CD4-positive, alpha-beta T cell treated with Interleukin-1 beta for 1 hour (primary cell): Measurements from ENCODE around the gene BRAT1.
"Not testable (repeated sequence)": the region's sequence is repeated elsewhere in the genome, so short reads cannot be mapped to it uniquely, and the experiment has no call there.

Experiments used
- DNase-seq, 2 donors: peaks; one replicate each; pipeline ENCODE4 v3.0.0-alpha.2; 2020 to 2022

BRAT1 gene

DNA sequence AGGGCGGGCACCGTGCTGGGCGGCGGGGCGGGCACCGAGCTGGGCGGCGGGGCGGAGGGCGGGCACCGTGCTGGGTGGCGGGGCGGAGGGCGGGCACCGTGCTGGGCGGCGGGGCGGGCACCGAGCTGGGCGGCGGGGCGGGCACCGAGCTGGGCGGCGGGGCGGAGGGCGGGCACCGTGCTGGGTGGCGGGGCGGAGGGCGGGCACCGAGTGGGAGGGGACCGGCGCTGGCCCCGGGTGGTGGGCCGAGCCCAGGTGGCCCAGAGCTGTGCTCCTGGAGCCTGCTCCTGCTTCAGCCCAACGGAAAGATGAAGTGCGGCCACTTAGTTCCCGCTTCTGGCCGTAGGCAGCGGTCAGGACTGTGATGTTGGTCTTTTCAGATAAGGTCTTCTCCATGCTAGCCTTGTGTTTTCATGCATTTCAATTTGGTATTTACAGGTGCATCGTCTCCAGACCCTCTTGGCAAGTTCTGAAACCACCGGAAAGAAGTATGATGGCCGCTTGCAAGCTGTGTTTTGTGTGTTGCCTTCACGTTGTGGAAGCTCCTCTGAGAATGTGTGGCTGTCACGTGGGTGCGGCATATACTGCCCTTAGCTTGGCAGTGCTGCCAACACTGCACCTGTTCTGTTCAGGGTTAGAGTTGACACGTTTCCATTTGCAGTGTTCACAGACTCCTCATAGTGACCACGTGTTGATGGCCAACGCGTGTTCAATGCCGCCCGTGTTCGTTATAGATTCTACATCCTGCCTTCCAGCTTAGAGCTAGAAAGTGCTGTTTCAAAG is 28.7 kb upstream of the BRAT1 start:
- DNase-seq: no peak

DNA sequence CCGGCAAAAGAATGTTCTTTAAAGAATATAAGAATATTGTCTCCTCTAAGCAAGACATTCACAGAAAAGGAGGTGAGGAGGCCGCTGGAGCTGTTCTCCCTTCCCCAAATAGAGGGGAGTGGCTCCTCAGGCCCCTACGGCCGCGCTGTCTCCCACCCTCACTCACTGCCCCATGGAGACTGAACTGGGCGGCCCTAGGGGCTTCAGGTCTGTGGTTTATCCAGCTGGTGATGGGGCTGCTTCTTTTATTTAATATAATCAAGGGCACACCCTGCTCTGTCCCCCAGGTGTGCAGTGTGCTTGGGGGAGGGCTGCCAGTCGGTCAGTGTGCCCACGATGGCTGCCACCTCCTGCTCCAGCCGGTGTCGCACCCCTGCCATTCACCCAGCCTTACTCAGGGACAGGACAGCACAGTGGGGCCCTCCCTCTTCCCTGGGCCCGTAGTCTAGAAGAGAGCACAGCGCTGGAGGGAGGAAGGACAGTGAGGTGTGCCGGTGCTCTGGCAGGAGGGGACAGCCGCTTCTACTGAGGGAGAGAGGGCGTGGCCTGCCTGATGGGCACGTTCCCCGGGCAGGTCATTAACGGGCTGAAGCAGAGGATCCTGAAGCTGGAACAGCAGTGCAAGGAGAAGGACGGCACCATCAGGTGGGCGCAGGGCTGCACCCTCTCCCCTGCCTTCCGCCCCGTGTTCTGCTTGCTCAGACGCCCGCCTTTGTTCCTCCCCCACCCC is 26.8 kb upstream of the BRAT1 start:
- no peak for DNase-seq

DNA sequence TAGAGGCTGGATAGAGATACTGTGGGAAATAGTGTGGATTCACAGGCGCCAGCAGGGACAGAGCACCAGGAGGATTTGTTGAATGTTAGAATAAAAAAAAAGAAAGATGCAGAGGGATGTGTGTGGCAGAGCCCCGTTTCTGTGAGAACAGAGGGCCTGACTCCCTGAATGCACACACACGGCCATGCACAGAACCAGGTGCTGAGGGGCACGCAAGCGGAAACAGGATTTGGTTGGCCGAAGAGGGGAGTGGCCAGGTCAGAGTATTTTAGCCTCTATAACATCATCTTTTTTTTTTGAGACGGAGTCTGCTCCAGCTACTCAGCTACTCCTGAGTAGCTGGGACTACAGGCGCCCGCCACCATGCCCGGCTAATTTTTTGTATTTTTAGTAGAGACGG is 25.3 kb upstream of the BRAT1 start:
- no peak for DNase-seq

DNA sequence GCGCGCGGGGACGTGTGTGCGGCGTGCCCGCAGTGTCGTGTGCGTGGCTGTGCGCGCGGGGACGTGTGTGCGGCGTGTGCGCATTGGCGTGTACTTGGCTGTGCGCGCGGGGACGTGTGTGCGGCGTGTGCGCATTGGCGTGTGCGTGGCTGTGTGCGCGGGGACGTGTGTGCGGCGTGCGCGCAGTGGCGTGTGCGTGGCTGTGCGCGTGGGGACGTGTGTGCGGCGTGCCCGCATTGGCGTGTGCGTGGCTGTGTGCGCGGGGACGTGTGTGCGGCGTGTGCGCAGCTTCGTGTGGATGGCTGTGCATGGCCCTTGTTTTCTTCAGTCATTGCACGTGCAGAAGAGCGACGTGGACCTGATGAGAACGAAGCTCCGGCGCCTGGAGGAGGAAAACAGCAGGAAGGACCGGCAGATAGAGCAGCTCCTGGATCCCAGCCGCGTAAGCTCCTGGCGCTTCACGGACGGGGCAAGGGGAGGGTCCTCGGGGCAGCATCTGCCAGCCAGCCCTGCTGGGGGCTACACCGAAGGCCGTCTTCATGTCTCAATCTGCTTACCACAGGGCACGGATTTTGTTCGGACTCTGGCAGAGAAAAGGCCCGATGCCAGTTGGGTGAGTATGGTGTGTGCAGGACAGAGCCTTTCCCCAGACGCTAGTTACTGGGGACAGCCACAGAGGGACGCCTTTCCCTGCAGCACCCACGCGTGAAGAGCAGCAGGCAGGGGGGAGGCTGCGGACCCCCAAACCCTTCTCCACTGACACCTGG is 22.8 kb upstream of the BRAT1 start:
- DNase-seq: no peak

DNA sequence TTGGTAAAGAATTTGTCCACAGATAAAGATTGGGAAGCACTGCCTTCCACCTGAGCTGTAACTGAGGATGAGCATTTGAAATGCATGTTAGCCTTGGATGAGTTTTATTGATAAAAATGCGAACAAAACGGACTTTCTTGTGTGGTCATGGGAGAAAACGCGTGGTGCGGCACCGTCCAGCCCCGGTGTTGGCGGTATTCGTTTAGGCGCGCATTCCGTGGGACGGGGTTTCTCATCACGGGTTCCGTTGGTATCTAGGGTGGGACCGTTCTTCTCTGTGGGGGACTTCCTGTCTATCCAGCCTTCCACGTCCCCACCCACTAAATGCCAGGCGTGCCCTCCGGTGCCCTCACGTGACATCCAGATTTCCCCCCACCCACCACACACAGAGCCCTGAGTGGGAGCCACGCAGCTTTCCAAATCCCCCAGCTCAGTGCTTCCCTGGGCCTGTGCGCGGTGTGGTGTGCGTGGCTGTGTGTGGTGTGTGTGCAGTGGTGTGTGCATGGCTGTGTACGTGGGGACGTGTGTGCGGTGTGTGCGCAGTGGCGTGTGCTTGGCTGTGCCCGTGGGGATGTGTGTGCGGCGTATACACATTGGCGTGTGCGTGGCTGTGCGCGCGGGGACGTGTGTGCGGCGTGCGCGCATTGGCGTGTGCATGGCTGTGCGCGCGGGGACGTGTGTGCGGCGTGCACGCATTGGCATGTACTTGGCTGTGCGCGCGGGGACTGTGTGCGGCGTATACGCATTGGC is 21.6 kb upstream of the BRAT1 start:
- DNase-seq: no peak

DNA sequence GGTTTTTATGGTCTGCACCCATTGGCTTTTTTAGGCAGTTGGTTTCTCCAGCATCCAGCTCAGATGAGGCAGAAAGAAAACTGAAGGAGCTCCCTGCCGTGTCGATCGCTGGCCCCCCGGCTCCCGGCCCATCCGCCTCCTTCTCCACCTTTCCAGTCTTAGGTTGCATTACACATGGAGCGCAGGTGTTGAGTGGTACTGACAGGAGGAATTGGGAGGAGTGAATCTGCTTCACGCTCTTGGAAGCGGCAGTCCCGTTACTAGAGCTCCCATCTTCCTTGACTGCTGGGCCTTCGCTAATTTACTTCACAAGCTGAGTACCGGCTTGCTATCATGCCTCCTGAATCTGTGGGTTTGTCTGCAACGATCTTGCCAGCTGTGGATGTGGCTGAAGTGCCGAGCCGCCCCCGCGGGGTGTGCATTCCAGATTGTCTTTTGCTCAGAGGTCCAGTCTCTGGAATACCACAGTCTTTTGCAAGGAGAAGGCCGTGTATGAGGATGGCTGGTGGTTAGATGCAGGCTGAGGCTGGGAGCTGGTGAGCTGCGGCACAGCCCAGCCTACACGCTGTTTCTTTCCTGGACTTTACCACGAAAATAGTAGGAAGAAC is 20.5 kb upstream of the BRAT1 start:
- no peak for DNase-seq

DNA sequence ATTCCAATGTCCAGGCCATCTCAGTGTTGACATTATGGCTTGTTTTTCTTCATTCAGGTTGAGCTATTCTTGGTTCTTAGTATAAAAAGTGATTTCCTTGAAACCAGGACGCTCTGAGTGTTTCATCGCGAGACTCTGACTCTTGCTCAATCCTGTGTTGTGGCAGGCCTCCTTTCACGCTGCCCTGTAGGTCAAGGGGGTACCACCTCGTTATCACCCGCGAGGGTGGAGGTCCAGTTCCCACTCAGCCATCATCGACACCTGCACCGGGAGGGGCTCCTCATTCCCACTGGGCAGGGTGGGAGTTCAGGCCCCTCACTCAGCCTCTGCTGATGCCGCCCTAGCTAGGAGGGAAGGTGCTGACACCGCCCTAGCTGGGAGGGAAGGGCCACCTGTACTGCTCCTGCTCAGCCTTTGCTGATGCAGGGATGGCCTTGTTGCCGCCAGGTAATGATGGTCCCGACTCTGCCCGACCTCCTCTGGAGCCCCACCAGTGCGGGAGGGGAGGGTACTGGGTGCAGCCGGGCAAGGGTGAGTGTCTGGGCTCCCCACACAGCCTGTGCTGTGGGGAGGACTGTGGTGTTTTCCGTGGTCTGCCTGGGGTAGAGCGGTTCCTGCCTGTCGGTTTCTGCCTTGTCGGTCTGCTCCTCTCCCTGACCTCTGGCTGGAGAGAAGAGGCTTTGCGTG is 19.9 kb upstream of the BRAT1 start:
- DNase-seq: no peak

DNA sequence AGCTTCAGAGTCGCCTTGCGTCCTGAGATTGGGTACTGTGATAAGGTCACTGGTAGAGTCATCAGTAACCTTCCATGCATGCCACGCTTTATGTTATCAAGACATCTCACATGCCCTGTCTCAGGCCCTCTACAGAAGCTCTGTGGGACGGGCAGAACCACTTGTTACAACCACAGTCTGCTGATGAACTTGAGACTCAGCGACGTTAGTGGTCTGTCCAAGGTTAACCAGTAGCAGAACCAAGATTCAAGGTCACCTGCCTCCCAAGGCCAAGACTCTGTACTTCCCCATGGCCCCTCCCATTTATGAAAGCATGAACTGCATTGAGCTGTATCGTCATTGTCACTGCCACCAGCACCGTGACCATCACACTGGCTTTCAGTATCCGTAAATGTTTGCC is 18.4 kb upstream of the BRAT1 start:
- no peak for DNase-seq

DNA sequence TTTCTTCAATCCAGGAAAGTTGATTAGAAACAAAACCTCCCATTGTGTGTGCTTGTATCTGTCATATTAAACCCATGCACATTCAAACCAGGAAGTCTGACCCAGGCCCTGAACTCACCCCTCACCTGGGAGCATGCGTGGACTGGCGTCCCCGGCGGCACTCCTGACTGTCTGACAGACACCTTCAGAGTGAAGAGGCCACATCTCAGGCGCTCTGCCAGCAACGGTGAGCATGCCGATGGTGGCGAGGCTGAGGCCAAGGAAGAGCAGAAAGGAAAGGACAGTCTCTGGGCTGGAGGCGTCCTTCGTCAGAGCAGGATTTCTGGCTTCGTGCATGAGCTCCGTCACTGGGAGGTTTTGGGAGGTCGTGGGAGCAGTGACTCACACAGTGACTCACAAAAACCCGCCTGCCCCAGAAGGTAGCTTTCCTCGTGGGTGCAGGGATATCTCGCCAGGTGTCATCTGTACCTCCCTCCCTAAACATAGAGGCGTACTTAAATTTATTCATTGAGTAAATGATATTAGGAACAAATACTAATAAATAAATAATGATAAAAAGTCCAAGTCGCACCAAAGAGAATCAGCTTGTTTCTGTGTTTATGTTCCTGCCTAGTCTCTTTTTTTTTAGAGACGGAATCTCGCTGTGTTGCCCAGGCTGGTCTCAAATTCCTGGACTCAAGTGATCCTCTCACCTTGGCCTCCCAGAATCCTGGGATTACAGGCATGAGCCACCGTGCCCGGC is 16.9 kb upstream of the BRAT1 start:
- DNase-seq: no peak

DNA sequence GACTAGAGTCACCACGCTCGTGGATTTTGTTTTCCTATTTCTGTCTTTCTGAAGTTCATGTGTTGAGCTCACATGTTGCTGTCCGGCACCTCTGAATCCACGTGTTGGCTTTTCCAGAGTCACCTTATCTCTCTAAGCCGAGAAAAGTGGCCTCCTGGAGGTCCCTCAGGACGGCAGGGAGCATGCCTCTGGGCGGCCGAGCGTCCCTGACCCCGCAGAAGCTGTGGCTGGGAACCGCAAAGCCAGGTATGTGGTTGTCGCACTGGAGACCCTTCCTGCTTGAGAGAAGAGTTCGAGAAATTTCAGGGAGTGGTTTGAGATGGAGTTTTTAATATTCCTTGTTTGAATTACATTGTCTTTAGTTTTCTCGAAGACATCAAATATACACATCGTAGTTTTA is 16.1 kb upstream of the BRAT1 start:
- no peak for DNase-seq

DNA sequence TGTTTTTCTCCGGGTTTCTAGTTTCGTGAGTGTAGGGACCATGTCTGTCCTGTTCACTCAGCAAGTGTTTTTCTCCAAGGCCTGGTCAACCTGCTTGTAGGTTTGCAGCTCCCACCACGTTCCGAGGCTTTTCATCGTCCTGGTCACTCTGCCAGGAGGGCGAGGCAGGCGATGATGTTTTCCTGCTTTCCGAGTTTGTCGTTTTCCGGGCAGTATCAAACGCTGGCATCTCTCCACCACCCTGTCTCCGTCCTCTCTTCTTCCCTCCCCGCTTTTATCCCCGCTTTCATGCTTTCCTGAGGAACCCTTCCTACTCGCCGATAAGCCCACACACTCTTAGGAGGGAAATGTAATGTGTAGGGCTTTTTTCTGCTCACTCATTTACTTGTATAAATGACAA is 14.7 kb upstream of the BRAT1 start:
- DNase-seq: no peak

DNA sequence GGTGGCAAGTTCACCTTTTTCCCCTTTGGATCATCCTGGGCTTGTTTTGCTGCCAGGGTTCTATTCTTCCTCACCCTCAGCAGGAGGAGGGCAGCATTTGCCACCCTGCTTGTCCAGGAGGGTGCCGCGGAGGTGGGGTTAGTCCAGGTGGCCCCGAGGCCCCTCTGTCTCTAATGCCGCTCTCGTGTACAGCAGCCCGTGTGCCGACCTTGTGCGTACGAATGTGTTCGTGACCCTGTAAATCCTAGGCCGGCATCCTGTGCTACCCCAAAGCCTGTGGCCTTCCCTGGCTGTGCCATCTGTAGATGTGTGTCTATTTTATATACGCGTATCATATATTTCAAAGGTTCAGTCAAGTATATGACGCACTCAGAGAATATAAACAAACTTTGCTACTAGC is 14.1 kb upstream of the BRAT1 start:
- DNase-seq: no peak

DNA sequence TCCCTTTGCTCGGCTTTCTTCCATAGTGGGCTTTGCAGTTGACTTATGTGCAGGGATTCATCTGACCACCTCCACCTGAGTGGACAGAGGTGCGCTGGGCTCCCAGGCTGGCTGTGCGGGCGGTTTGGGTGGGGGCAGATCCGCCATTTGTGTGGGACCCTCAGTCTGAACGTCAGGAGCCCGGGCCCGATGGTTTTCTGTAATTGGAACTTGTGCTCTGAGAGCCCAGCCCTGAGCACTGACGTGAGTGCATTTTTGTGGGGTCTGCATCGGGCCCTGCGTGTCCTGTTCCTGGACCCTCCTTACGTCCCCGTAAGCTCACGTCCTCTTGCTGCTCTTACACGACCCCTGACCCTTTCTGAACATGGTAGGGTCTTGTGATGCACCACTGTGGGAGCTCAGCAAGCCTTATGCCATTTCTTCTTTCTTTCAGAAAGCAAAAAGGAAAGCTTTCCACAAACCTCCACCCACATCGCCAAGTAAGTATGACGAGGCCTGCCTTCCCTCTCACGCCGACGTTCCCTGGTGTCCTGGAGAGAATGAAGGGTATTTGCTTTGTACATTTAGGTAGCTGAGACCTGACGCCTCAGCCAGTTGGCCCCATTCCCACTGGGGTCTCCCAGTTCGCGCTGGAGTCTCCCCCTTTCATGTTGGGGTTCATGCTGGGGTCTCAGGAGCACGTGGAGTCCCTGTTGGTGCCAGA is 13.3 kb upstream of the BRAT1 start:
- DNase-seq: no peak

DNA sequence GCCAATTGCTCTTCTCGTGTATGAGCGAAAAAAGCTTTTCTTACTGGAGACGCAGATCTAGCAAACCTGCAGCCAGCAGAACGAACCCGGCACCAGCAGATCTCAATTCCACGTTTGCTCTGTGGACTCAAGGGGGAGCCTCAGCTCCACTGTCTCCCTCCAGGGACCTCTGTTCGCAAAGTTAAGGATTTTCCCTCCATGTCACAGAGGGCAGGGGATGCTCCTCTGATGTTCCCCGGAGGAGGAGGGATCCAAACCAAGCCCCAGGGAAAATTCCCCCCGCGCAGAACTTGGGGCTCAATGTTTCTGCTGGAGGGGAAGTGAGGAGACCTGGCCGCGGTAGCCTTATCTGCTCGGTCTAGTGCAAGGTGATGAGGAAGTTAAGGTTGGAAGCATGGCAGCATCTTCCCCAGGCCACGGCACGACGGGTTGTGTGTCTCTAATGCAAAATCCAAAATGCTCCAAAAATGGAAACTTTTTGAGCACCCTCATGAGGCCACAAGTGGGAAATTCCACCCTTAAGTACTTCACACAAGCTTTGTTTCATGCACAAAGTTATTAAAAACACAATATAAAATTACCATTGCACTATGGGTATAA is 12.5 kb upstream of the BRAT1 start:
- DNase-seq: peak in 1 of 2 donors; percentile 23

DNA sequence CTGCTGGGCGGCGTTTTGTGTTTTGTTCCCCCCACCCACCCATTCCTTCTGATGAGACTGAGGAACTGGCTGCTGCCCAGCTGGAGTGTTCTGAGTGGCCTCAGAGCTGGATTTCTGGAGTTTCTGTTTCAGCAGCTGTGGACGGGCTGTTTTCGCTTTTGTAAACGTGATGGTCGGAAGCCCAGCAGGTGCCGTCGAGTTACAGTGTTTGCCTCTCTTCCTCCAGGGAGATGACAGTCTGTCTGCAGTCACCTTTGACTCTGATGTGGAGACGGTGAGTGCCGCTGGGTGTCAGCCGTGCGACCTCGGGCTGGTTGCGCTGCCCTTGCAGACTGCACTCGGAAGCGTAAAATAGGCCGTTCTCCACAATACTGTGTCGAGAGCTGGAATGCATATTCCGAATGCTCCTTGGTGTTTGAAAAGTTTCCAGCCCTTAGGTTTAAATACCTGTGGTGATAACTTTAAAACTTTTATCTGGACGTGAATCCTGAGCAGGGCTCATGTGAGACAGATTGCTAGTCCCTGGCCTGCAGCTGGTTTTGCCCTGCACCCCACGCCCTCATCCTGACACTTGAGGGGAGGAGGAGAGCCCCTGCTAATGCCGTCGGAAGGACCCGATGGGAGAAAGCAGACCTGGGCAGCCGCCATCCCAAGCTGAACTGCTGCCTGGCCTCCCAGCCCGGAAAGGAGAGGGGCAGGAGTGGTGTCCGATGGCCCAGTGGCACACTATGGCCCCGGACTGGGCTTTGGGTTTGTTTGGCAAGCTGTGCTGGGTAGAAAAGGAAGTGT is 11.8 kb upstream of the BRAT1 start:
- peak in 1 of 2 donors; percentile 38 for DNase-seq

DNA sequence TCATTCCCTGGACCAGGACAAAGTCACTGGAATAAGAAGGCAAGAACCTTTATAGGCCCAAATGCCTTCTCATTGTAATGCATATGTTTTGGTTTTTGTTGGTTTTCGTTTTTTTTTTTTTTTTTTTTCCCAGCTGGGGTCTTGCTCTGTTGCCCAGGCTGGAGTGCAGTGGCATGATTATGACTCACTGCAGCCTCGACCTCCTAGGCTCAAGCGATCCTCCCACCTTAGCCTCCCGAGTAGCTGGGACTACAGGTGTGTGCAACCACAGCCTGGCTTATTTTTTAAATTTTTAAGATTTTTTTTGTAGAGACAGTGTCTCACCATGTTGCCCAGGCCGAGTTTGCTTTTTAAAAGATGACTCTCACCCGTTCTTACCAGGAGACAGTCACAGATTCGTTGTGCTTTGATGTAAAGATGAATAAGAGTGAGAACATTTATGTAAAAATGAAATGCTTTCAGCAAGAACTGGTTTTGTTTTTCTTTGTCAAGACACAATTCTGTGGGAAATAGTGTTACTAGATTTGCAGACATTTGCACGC is 11.1 kb upstream of the BRAT1 start:
- no peak for DNase-seq

DNA sequence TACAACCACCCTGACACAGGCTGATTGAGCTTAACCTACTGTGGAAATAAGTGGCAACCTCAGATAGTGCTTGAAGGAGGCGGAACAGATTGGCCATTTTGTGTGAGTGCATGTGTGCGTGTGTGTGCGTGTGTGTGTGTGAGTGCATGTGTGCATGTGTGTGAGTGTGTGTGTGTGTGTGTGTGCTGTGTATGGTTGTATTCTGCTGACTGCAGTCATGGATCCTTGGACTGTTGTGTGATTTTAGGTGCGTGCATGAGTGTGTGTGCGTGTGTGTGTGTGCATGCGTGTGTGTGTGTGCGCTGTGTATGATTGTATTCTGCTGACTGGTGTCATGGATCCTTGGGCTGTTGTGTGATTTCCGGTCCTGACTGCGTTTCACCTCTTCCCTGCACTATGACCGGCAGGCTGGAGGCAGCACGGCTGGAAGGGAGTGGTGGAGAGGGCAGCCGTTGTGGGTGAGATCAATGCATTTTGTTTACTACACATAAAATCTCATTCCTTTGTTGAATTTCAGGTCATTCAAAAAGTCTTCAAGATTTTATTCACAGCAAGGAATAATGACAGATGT is 9.7 kb upstream of the BRAT1 start:
- DNase-seq: no peak

DNA sequence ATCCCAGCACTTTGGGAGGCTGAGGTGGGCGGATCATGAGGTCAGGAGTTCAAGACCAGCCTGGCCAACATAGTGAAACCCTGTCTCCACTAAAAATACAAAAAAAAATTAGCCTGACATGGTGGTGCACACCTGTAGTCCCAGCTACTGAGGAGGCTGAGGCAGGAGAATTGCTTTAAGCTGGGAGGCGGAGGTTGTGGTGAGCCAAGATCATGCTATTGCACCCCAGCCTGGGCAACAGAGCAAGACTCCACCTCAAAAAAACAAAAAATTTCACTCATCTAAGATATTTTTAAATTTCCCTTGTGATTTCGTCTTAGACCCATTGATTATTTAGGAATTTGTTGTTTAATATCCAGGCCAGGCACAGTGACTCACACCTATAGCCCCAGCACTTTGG is 8.6 kb upstream of the BRAT1 start:
- DNase-seq: not testable (repeated sequence)
